Colon (tissue), 2 donors: Measurements from ENCODE around the gene ROPN1B.
"Not testable (repeated sequence)": the region's sequence is repeated elsewhere in the genome, so short reads cannot be mapped to it uniquely, and the experiment has no call there.

Experiments used
- FAIRE-seq: peaks from 2 replicates; lab custom pipeline; 2012; peaks lifted over from hg19 to GRCh38; lab: Jason Lieb, UNC
- donor health status: control.
- donor health status: control.

Gene ROPN1B

GRCh38 chr3:125968701-125969592, at the start of gene ROPN1B:
Gene ROPN1B, plus strand, starts transcription at chr3:125969178. Its CDS starts 2,877 bp downstream, at chr3:125972055.
- not testable (repeated sequence) for FAIRE-seq

GRCh38 chr3:125920191-125920590, 48.8 kb upstream of the ROPN1B start:
- FAIRE-seq = not testable (repeated sequence)

GRCh38 chr3:125920751-125921279, 48.2 kb upstream of the ROPN1B start:
- not testable (repeated sequence) for FAIRE-seq

GRCh38 chr3:125921712-125922111, 47.3 kb upstream of the ROPN1B start:
- not testable (repeated sequence) for FAIRE-seq

- not testable (repeated sequence) for FAIRE-seq
Observed at GRCh38 chr3:125923324-125924115, 45.5 kb upstream of the ROPN1B start.

- not testable (repeated sequence) for FAIRE-seq
Observed at GRCh38 chr3:125924276-125924675, 44.7 kb upstream of the ROPN1B start.

- not testable (repeated sequence) for FAIRE-seq
Observed at GRCh38 chr3:125925727-125926126, 43.3 kb upstream of the ROPN1B start.

- not testable (repeated sequence) for FAIRE-seq
Observed at GRCh38 chr3:125928771-125929545, 40.0 kb upstream of the ROPN1B start.

GRCh38 chr3:125929765-125930164, 39.2 kb upstream of the ROPN1B start:
- not testable (repeated sequence) for FAIRE-seq

- not testable (repeated sequence) for FAIRE-seq
Observed at GRCh38 chr3:125931355-125931880, 37.6 kb upstream of the ROPN1B start.

- FAIRE-seq = not testable (repeated sequence)
Observed at GRCh38 chr3:125933397-125934173, 35.4 kb upstream of the ROPN1B start.

- FAIRE-seq = not testable (repeated sequence)
Observed at GRCh38 chr3:125935252-125935874, 33.6 kb upstream of the ROPN1B start.

- not testable (repeated sequence) for FAIRE-seq
Observed at GRCh38 chr3:125936210-125936815, 32.7 kb upstream of the ROPN1B start.

- FAIRE-seq = not testable (repeated sequence)
Observed at GRCh38 chr3:125936891-125937290, 32.1 kb upstream of the ROPN1B start.

- peak; percentile 28 for FAIRE-seq
Observed at GRCh38 chr3:125947806-125948205, 21.2 kb upstream of the ROPN1B start.

- FAIRE-seq = not testable (repeated sequence)
Observed at GRCh38 chr3:125948901-125949300, 20.1 kb upstream of the ROPN1B start.

- not testable (repeated sequence) for FAIRE-seq
Observed at GRCh38 chr3:125951176-125951575, 17.8 kb upstream of the ROPN1B start.

GRCh38 chr3:125957020-125957419, 12.0 kb upstream of the ROPN1B start:
- FAIRE-seq = not testable (repeated sequence)

- FAIRE-seq = no peak
Observed at GRCh38 chr3:125957674-125958510, 11.1 kb upstream of the ROPN1B start.
